Measurements from ENCODE around the gene KLC3. TPM values are rescaled to one million over a fixed set of nuclear protein-coding genes. Genes with fewer than 3 reads are reported as not detected.

The KLC3 gene
- polyA plus RNA-seq, 1 of the 3 experiments (the other 2 are of a cell fraction) = 1.2 TPM

DNA sequence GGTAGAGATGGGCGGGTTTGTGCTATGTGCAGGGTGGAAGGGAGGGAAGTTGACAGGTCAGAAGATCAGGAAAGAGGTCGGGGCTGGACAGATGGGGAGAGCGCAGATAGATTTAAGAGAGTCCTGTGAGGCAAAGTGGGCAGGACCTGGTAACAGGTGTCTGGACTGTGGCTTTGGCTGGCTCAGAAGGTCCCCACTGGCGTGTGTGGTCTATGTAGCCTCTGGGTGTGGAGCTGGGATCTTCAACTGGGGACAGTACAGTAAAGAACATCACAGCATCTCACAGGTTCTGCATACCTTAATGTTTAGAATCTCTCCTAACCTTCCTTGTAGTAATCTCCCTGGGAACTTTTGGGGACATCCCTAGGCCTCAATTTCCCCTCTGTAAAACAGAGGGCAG is 35.5 kb upstream of the KLC3 start:
- H3K9me2 ChIP-seq = no peaks in the 10 kb centered on the region
- WGBS (ENCODE audit: low lambda C conversion rate) = 32% methylated on average over 3 of the region's 4 CpGs
- no peak overlapping the region for H3K9ac ChIP-seq
- no peaks in the 10 kb centered on the region for H4K20me1 ChIP-seq (ENCODE audit: insufficient read depth)
- H3K27ac ChIP-seq (ENCODE audit: low read depth in 2 of 2, low read length in 1 of 2) = no peak overlapping the region
- H3K9me3 ChIP-seq = no peaks in the 10 kb centered on the region
- TF ChIP-seq JUND (IDR thresholded peaks at IDR 0.05) (no peak), RXRA (IDR thresholded peaks at IDR 0.05; ENCODE audit: borderline replicate concordance, low read depth) (no peak), SIN3A (IDR thresholded peaks at IDR 0.05; ENCODE audit: borderline replicate concordance, low read depth, low read length) (no peak), SMC3 (IDR thresholded peaks at IDR 0.05; ENCODE audit: low read depth, low read length) (no peak), GATA2 (CRISPR knock-in tag; IDR thresholded peaks at IDR 0.05) (no peak), NFIC (IDR thresholded peaks at IDR 0.05; ENCODE audit: borderline replicate concordance) (no peak), TEAD4 (IDR thresholded peaks at IDR 0.05; ENCODE audit: borderline replicate concordance, insufficient read depth) (no peak), EP300 (IDR thresholded peaks at IDR 0.05; ENCODE audit: borderline replicate concordance in 1 of 2, low read depth in 1 of 2, low read length in 1 of 2) (no peak), FOXJ3 (CRISPR knock-in tag; IDR thresholded peaks at IDR 0.05) (no peak), RCOR1 (IDR thresholded peaks at IDR 0.05; ENCODE audit: low read length) (no peak), MXI1 (IDR thresholded peaks at IDR 0.05; ENCODE audit: low read depth, low read length) (no peak), MAX (IDR thresholded peaks at IDR 0.05; ENCODE audit: low read depth) (no peak), CHD2 (IDR thresholded peaks at IDR 0.05; ENCODE audit: low read length, partially characterized antibody) (no peak)
- TF ChIP-seq, protein P1, sequence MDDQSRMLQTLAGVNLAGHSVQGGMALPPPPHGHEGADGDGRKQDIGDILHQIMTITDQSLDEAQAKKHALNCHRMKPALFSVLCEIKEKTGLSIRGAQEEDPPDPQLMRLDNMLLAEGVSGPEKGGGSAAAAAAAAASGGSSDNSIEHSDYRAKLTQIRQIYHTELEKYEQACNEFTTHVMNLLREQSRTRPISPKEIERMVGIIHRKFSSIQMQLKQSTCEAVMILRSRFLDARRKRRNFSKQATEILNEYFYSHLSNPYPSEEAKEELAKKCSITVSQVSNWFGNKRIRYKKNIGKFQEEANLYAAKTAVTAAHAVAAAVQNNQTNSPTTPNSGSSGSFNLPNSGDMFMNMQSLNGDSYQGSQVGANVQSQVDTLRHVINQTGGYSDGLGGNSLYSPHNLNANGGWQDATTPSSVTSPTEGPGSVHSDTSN (IDR thresholded peaks at IDR 0.05) = no peak
- no peak overlapping the region for H3K4me3 ChIP-seq (ENCODE audit: low read depth in 2 of 2, low read length in 1 of 2)
- POLR2A ChIA-PET = no interaction called here
- no peak overlapping the region for H2AFZ ChIP-seq (ENCODE audit: low read depth)
- H3F3A ChIP-seq (replicated peaks; ENCODE audit: insufficient read depth) = peaks cover 7% of the 10 kb centered on the region
- H3K36me3 ChIP-seq (replicated peaks in 1 of 2; ENCODE audit: control insufficient read depth in 1 of 2, insufficient read depth in 2 of 2, low read length in 1 of 2) = no peaks in the 10 kb centered on the region
- peaks cover 0 to 7% of the 10 kb centered on the region in 2 experiments; a peak in 1 of 4 replicates for H3K4me1 ChIP-seq (ENCODE audit: control insufficient read depth in 1 of 2, insufficient read depth in 2 of 2, low read depth in 1 of 2, low read length in 1 of 2)
- CTCF ChIA-PET = interaction anchor here (1.1 kb wide), 1 partner anchor 10 kb away, joined by 3 read pairs; no protein-coding TSS in a partner anchor
- DNase-seq = no peak
- no peaks in the 10 kb centered on the region for H3K27me3 ChIP-seq (ENCODE audit: insufficient read depth)
- no peaks in the 10 kb centered on the region for H3K79me2 ChIP-seq (ENCODE audit: insufficient read depth)
- no peak overlapping the region for H3K4me2 ChIP-seq

DNA sequence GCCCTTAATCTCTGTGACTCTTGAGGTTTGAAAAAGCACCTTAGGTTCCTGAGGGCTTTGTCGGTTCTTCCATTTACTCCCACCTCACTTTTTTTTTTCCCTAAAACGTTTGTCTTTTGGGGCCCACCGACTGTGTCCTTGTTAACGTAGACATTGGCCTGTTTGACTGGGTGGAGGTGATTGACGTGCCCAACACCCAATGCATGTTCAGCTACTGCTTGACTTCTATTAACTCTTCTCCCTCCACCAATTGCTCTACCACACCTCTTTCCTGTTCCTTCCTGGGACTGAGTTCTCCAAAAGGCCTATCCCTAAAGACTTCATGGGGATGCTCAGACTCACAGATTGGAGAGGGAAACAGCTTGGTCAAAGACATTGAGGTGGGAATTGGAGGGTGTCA is 35.1 kb upstream of the KLC3 start:
- no peaks in the 10 kb centered on the region for H3K36me3 ChIP-seq (replicated peaks in 1 of 2; ENCODE audit: control insufficient read depth in 1 of 2, insufficient read depth in 2 of 2, low read length in 1 of 2)
- ChIA-PET POLR2A (interaction anchor here (1.4 kb wide), 1 partner anchor 21 kb away, joined by 3 read pairs; no protein-coding TSS in a partner anchor), CTCF (no interaction called here)
- no peaks in the 10 kb centered on the region for H4K20me1 ChIP-seq (ENCODE audit: insufficient read depth)
- H3F3A ChIP-seq (replicated peaks; ENCODE audit: insufficient read depth) = peaks cover 7% of the 10 kb centered on the region
- H3K9ac ChIP-seq = no peak overlapping the region
- DNase-seq = no peak
- H3K4me1 ChIP-seq (ENCODE audit: control insufficient read depth in 1 of 2, insufficient read depth in 2 of 2, low read depth in 1 of 2, low read length in 1 of 2) = peaks cover 0 to 7% of the 10 kb centered on the region in 2 experiments; a peak in 1 of 4 replicates
- H2AFZ ChIP-seq (ENCODE audit: low read depth) = no peak overlapping the region
- H3K9me2 ChIP-seq = no peaks in the 10 kb centered on the region
- no peaks in the 10 kb centered on the region for H3K79me2 ChIP-seq (ENCODE audit: insufficient read depth)
- no peak overlapping the region for H3K27ac ChIP-seq (ENCODE audit: low read depth in 2 of 2, low read length in 1 of 2)
- no peak overlapping the region for H3K4me3 ChIP-seq (ENCODE audit: low read depth in 2 of 2, low read length in 1 of 2)
- 11% methylated on average over 5 of the region's 5 CpGs for WGBS (ENCODE audit: low lambda C conversion rate)
- H3K27me3 ChIP-seq (ENCODE audit: insufficient read depth) = no peaks in the 10 kb centered on the region
- H3K9me3 ChIP-seq = no peaks in the 10 kb centered on the region
- TF ChIP-seq ZBTB33 (IDR thresholded peaks at IDR 0.05; ENCODE audit: borderline replicate concordance, low read depth) (no peak), ELF1 (IDR thresholded peaks at IDR 0.05) (no peak)
- TF ChIP-seq, protein P1 (IDR thresholded peaks at IDR 0.05) = peak; percentile 75
- H3K4me2 ChIP-seq = no peak overlapping the region

Data from SK-N-SH (cell line).